Stomach (tissue), 9 donors: Measurements from ENCODE around the gene SELENOH. TPM values are rescaled to one million over a fixed set of nuclear protein-coding genes. Genes with fewer than 3 reads are reported as not detected.

Experiments used
- DNase-seq, 2 donors: peaks; one replicate each; pipeline versions ENCODE4 v3.0.0 to v3.0.0-alpha.2; 2013 to 2019
- H3K27ac ChIP-seq, 5 donors: fragments of 200-600 bp in 4 of 5; sonication (generic) in 4 of 5; one replicate each; pipeline ENCODE4 v1.5.1; 2013 to 2019; ENCODE audit warnings: mild to moderate bottlenecking in 1 of 5, moderate library complexity in 1 of 5
- H3K27me3 ChIP-seq, 3 donors: fragments of 200-600 bp; sonication (generic); one replicate each; pipeline ENCODE4 v1.5.1; 2017 to 2019; ENCODE audit warnings: mixed run types in 1 of 3
- H3K36me3 ChIP-seq, 4 donors: fragments of 200-600 bp; sonication (generic); 1 replicate in 3 of 4; 2 replicates in 1 of 4; pipeline ENCODE4 v1.5.1; 2016 to 2019
- H3K4me1 ChIP-seq, 4 donors: fragments of 200-600 bp; sonication (generic); one replicate each; pipeline ENCODE4 v1.5.1; 2016 to 2019
- H3K4me3 ChIP-seq, 4 donors: fragments of 200-600 bp; sonication (generic) in 3 of 4; one replicate each; pipeline ENCODE4 v1.5.1; 2016 to 2019; ENCODE audit warnings: mild to moderate bottlenecking in 1 of 4
- H3K9me3 ChIP-seq, 4 donors: fragments of 200-600 bp; sonication (generic); one replicate each; pipeline ENCODE4 v1.5.1; 2016 to 2019
- EP300 ChIP-seq: sonication (generic); formaldehyde crosslinking; IDR thresholded peaks from one replicate; pipeline ENCODE4 v1.6.1; 2017; ENCODE audit warnings: antibody characterized with exemption
- POLR2A ChIP-seq, 4 donors: fragments of 450-650 bp; IDR thresholded peaks; one replicate each; pipeline ENCODE4 v1.6.1; 2016; ENCODE audit warnings: antibody characterized with exemption in 4 of 4, control low read depth in 2 of 4, mild to moderate bottlenecking in 1 of 4, moderate library complexity in 1 of 4
- POLR2AphosphoS5 ChIP-seq, 3 donors: sonication (generic); formaldehyde crosslinking; IDR thresholded peaks; one replicate each; pipeline ENCODE4 v1.6.1; 2016; ENCODE audit warnings: antibody characterized with exemption in 3 of 3
- WGBS, 5 donors: extraction: QIAGEN DNeasy Blood & Tissue Kit in 3 of 5; methylation state at CpG; one replicate each; pipeline versions ENCODE4 v1.1.5 to v1.1.7; 2013 to 2018; 5-methylcytosine and 5-hydroxymethylcytosine counted together
- intact Hi-C: fragments of 100-400 bp; cut with DNase I; formaldehyde crosslinking; loops from one replicate; pipeline ENCODE4 v1.15.1; 2023; ENCODE audit warnings: low total_unique reads
- polyA plus RNA-seq, 3 donors: library from polyadenylated mRNA; stranded (reverse); fragments of 200-250 nt; gene quantifications; one replicate each; pipeline ENCODE4 v1.2.3, GENCODE V29; 2013
- total RNA-seq, 5 donors: library from RNA; depleted of rRNA; stranded (reverse); fragments of >200 nt; gene quantifications; one replicate each; pipeline versions ENCODE4 v1.1.0 to v1.2.3, GENCODE V29; 2014 to 2016
- TF ChIP-seq, protein P1 (sequence below), 7 experiments: fragments of 450-650 bp in 4 of 7; fragments of 200-600 bp in 3 of 7; sonication (generic) in 3 of 7; IDR thresholded peaks; one replicate each; pipeline ENCODE4 v1.5.1; 2016 to 2019; ENCODE audit warnings: antibody characterized with exemption in 7 of 7, control low read depth in 2 of 7, mild to moderate bottlenecking in 1 of 7
- donor health status: healthy with polysubstance abuse.
- donor health status: Bipolar disorder and iron deficiency.
- donor health status: healthy.

Gene SELENOH
- total and polyA plus RNA-seq, 8 donors, result 33.8 to 234 (median 171) TPM

DNA sequence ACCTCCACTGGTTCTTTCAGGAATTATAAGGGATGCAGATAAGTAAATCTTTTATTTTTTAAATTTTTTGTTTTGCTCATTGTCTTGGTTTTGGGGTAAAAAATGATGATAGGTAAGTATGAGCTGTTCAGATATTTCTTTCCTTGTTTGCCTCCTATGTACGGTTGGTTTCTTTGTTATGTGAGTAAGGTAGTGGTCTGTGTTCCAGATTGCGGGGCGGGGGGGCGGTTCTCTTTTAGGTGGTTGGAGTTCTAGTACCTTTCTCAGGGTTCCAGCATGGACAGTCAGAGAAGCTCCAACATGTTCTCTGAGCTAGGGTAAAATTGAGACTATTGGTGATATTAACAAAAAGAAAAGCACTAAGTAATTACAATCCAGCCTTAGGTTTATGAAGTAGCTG lies 22.7 kb downstream of the SELENOH start:
- H3K27ac ChIP-seq, result peak overlapping the region; percentile 66 to 96 (median 92)
- DNase-seq, result peak in 1 of 2 donors; percentile 38
- H3K9me3 ChIP-seq, result no peaks in the 10 kb centered on the region
- TF ChIP-seq POLR2AphosphoS5 (IDR thresholded peaks at IDR 0.05) (no peak), EP300 (no peak), POLR2A (IDR thresholded peaks at IDR 0.05) (no peak)
- TF ChIP-seq, protein P1, sequence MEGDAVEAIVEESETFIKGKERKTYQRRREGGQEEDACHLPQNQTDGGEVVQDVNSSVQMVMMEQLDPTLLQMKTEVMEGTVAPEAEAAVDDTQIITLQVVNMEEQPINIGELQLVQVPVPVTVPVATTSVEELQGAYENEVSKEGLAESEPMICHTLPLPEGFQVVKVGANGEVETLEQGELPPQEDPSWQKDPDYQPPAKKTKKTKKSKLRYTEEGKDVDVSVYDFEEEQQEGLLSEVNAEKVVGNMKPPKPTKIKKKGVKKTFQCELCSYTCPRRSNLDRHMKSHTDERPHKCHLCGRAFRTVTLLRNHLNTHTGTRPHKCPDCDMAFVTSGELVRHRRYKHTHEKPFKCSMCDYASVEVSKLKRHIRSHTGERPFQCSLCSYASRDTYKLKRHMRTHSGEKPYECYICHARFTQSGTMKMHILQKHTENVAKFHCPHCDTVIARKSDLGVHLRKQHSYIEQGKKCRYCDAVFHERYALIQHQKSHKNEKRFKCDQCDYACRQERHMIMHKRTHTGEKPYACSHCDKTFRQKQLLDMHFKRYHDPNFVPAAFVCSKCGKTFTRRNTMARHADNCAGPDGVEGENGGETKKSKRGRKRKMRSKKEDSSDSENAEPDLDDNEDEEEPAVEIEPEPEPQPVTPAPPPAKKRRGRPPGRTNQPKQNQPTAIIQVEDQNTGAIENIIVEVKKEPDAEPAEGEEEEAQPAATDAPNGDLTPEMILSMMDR (IDR thresholded peaks at IDR 0.05), result no peak
- H3K4me3 ChIP-seq, result peak overlapping the region; percentile 46 to 60 (median 50)
- 16 to 31% (median 20%) methylated on average over 4 of the region's 4 CpGs for WGBS, 5 donors
- intact Hi-C loops, result no loop called here
- H3K27me3 ChIP-seq, result no peaks in the 10 kb centered on the region
- peaks cover 18 to 56% (median 39%) of the 10 kb centered on the region in 4 donors for H3K4me1 ChIP-seq
- H3K36me3 ChIP-seq, result peaks cover 0 to 6% (median 0%) of the 10 kb centered on the region in 4 donors

DNA sequence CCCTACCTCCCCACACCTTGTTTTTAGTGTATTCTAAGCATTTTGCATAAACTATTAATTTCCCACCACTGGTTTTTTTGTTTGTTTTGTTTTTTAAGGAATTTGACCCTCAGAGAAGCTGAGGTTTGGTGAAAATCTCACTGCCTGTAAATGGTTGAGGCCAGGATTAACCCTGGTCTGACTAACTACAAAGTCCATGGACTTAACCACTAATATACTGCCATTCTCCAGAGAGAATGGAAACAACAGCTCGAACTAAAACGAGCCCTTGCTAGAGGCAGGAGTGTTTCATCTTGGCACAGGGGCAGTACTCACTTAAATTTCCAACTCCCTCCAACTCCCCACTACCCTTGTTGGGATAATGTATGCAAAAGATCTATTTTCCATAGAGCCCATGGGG lies 23.3 kb downstream of the SELENOH start:
- Histone ChIP-seq H3K9me3 (no peaks in the 10 kb centered on the region), H3K4me1 (peaks cover 24 to 62% (median 43%) of the 10 kb centered on the region in 4 donors), H3K36me3 (peaks cover 0 to 6% (median 0%) of the 10 kb centered on the region in 4 donors), H3K27me3 (no peaks in the 10 kb centered on the region), H3K4me3 (peak overlapping the region; percentile 46 to 60 (median 50)), H3K27ac (peak overlapping the region in 4 of 5 donors; percentile 90 to 96 (median 94))
- 10 to 20% (median 14%) methylated on average over 2 of the region's 2 CpGs for WGBS, 5 donors
- DNase-seq, result peak in 1 of 2 donors; percentile 28
- TF ChIP-seq POLR2AphosphoS5 (IDR thresholded peaks at IDR 0.05), result no peak
- TF ChIP-seq, protein P1 (IDR thresholded peaks at IDR 0.05), result no peak
- TF ChIP-seq EP300, result no peak
- no peak for TF ChIP-seq POLR2A (IDR thresholded peaks at IDR 0.05)
- intact Hi-C loops, result no loop called here

DNA sequence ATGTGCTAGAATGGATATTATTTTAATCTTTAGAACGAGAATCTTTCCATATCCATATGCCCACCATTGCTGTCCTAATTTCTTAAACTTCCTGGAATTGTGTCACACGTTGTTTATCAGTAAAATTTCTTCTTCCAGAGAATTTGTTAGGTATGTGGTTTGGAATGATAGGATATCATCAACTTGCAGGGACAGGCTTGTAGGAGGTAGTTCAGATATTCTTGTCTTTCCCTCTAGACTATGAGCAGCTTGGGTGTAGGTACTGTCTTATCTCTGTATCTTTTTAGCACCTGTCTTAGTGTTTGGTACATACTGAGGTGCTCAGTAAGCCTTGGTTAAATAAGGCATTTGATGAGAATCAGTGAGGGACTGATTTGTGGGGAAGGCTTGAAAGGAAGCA lies 23.7 kb downstream of the SELENOH start:
- TF ChIP-seq, protein P1 (IDR thresholded peaks at IDR 0.05), result no peak
- no peak for TF ChIP-seq EP300
- TF ChIP-seq POLR2AphosphoS5 (IDR thresholded peaks at IDR 0.05), result no peak
- TF ChIP-seq POLR2A (IDR thresholded peaks at IDR 0.05), result no peak
- peak overlapping the region in 4 of 5 donors; percentile 90 to 96 (median 94) for H3K27ac ChIP-seq
- peaks cover 0 to 6% (median 0%) of the 10 kb centered on the region in 4 donors for H3K36me3 ChIP-seq
- no peak for DNase-seq
- peaks cover 28 to 66% (median 47%) of the 10 kb centered on the region in 4 donors for H3K4me1 ChIP-seq
- intact Hi-C loops, result no loop called here
- peak overlapping the region; percentile 46 to 60 (median 50) for H3K4me3 ChIP-seq
- no peaks in the 10 kb centered on the region for H3K9me3 ChIP-seq
- WGBS, 5 donors, result 9 to 19% (median 15%) methylated on average over 2 of the region's 2 CpGs
- H3K27me3 ChIP-seq, result no peaks in the 10 kb centered on the region

DNA sequence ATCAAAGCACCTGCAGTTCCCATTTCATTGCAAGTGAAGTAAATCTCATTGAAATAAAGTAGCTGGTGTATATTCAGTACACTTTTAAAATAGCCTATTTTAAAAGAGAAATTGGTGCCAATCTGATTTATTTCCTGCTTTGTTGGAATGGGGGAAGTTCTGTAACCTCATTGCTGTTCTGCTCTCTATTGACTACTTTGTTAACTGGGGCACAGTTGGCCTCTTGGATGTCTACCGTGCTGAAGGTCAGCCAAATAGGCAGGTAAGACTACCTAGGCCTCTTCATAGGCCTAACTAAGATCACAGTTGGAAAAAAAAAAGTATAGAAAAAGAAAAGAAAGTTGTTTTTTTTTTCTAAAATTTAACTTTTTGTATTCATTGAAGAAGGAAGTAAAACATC lies 29.5 kb downstream of the SELENOH start:
- TF ChIP-seq EP300 (no peak), POLR2AphosphoS5 (IDR thresholded peaks at IDR 0.05) (no peak), POLR2A (IDR thresholded peaks at IDR 0.05) (no peak)
- TF ChIP-seq, protein P1 (IDR thresholded peaks at IDR 0.05), result no peak
- Histone ChIP-seq H3K9me3 (no peaks in the 10 kb centered on the region), H3K36me3 (peaks cover 0 to 6% (median 0%) of the 10 kb centered on the region in 4 donors), H3K4me1 (peaks cover 57 to 98% (median 79%) of the 10 kb centered on the region in 4 donors), H3K4me3 (no peak overlapping the region), H3K27ac (peak overlapping the region in 1 of 5 donors; percentile 66), H3K27me3 (no peaks in the 10 kb centered on the region)
- WGBS, 5 donors, result 11 to 32% (median 13%) methylated on average over 1 of the region's 1 CpG
- no peak for DNase-seq
- intact Hi-C loops, result no loop called here
